Measurements from ENCODE around the gene OSBPL8.

DNA sequence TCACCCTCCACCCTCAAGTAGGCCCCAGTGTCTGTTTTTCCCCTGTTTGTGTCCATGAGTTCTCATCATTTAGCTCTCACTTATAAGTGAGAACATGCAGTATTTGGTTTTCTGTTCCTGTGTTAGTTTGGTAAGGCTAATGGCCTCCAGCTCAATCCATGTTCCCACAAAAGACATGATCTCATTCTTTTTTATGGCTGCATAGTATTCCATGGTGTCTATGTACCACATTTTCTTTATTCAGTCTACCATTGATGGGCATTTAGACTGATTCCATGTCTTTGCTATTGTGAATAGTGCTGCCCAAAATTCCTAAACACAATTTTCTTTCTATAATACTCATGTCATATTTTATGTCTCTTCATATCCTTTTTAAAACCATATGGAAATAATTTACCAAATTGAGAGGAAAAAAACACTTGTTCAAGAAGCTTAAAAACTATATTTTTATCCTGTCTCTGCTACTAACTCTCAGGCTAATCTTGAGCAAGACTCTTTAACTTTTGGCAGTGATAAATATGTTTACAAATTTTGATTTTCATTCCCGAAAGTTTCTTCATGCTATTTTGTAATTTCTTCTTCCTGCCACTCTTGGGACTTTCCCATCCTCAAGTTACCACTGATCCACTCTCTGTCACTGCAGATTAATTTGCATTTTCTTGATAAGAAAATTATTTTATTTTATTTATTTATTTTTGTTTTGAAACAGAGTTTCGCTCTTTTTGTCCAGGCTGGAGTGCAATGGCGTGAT, 28.0 kb upstream of the OSBPL8 start:
- TF ChIP-seq, protein P1, sequence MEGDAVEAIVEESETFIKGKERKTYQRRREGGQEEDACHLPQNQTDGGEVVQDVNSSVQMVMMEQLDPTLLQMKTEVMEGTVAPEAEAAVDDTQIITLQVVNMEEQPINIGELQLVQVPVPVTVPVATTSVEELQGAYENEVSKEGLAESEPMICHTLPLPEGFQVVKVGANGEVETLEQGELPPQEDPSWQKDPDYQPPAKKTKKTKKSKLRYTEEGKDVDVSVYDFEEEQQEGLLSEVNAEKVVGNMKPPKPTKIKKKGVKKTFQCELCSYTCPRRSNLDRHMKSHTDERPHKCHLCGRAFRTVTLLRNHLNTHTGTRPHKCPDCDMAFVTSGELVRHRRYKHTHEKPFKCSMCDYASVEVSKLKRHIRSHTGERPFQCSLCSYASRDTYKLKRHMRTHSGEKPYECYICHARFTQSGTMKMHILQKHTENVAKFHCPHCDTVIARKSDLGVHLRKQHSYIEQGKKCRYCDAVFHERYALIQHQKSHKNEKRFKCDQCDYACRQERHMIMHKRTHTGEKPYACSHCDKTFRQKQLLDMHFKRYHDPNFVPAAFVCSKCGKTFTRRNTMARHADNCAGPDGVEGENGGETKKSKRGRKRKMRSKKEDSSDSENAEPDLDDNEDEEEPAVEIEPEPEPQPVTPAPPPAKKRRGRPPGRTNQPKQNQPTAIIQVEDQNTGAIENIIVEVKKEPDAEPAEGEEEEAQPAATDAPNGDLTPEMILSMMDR (IDR thresholded peaks at IDR 0.05; ENCODE audit: insufficient read depth, low read length, poor library complexity, severe bottlenecking) = no peak
- TF ChIP-seq EZH2phosphoT487 (conservative IDR thresholded peaks at IDR 0.05; ENCODE audit: low read length) = no peak
